Mesothelial cell of epicardium (in vitro differentiated cells): ENCODE data around the gene FAF2. TPM values are rescaled to one million over a fixed set of nuclear protein-coding genes. Genes with fewer than 3 reads are reported as not detected.
A peak's percentile ranks its signal among the peaks of the same experiment; 100 is the strongest.

Experiments used
- DNase-seq, 2 experiments: peaks; one replicate each; pipeline ENCODE4 v3.0.0; 2021; ENCODE audit warnings: low spot score in 2 of 2; ENCODE audit not compliant: unreplicated experiment in 2 of 2
- H3K27ac Mint-ChIP-seq: 2 replicates; pipeline ENCODE4 v1.8.0; 2021; ENCODE audit warnings: mixed read lengths
- H3K27me3 Mint-ChIP-seq: 2 replicates; pipeline ENCODE4 v1.8.0; 2021; ENCODE audit warnings: low read depth, mixed read lengths
- H3K36me3 Mint-ChIP-seq: 2 replicates; pipeline ENCODE4 v1.8.0; 2021; ENCODE audit warnings: mixed read lengths
- H3K4me1 Mint-ChIP-seq: 2 replicates; pipeline ENCODE4 v1.8.0; 2021; ENCODE audit warnings: mixed read lengths
- H3K4me3 Mint-ChIP-seq: 2 replicates; pipeline ENCODE4 v1.8.0; 2021; ENCODE audit warnings: mild to moderate bottlenecking, moderate library complexity, mixed read lengths
- H3K9me3 Mint-ChIP-seq: 2 replicates; pipeline ENCODE4 v1.8.0; 2021; ENCODE audit warnings: mixed read lengths
- CTCF ChIP-seq: fragments of 200-600 bp; sonication (generic); IDR thresholded peaks from one replicate; pipeline ENCODE4 v1.5.0; 2021; ENCODE audit warnings: antibody characterized with exemption; ENCODE audit not compliant: unreplicated experiment
- total RNA-seq: library from RNA; stranded (reverse); gene quantifications from 3 replicates; pipeline ENCODE4 v1.2.1, GENCODE V29; 2021

FAF2 gene
- total RNA-seq, 1 donor from 2014 or later = 52.7 TPM

- no peak for DNase-seq
- H3K4me3 Mint-ChIP-seq = peak overlapping the region; percentile 69
- H3K27ac Mint-ChIP-seq = peak overlapping the region; percentile 86
- no peaks in the 10 kb centered on the region for H3K36me3 Mint-ChIP-seq
- peaks cover 25% of the 10 kb centered on the region for H3K4me1 Mint-ChIP-seq
- H3K9me3 Mint-ChIP-seq = peaks cover 3% of the 10 kb centered on the region
- TF ChIP-seq CTCF = no peak
- no peaks in the 10 kb centered on the region for H3K27me3 Mint-ChIP-seq
Observed at GRCh38 chr5:176415240-176415951, 32.8 kb upstream of the FAF2 start.

- TF ChIP-seq CTCF = peak; percentile 47
- peaks cover 11% of the 10 kb centered on the region for H3K9me3 Mint-ChIP-seq
- DNase-seq = peak; percentile 85 to 93
- H3K4me3 Mint-ChIP-seq = peak within 1 kb of the TSS; percentile 69
- H3K4me1 Mint-ChIP-seq = peaks cover 25% of the 10 kb centered on the region
- peak within 1 kb of the TSS; percentile 86 for H3K27ac Mint-ChIP-seq
- no peaks in the 10 kb centered on the region for H3K27me3 Mint-ChIP-seq
- H3K36me3 Mint-ChIP-seq = no peaks in the 10 kb centered on the region
Observed at GRCh38 chr5:176415952-176416924, 31.9 kb upstream of the FAF2 start, which contains the start of gene CLTB. Gene CLTB, minus strand, starts transcription at chr5:176416539. Its CDS starts 176 bp downstream, at chr5:176416363.

- peak overlapping the region; percentile 47 for H3K27ac Mint-ChIP-seq
- no peaks in the 10 kb centered on the region for H3K36me3 Mint-ChIP-seq
- H3K4me3 Mint-ChIP-seq = peak overlapping the region; percentile 60
- DNase-seq = no peak
- H3K27me3 Mint-ChIP-seq = no peaks in the 10 kb centered on the region
- H3K9me3 Mint-ChIP-seq = peaks cover 16% of the 10 kb centered on the region
- TF ChIP-seq CTCF = no peak
- H3K4me1 Mint-ChIP-seq = peaks cover 25% of the 10 kb centered on the region
Observed at GRCh38 chr5:176416965-176417364, 31.2 kb upstream of the FAF2 start.

- Mint-ChIP-seq H3K9me3 (peaks cover 16% of the 10 kb centered on the region), H3K27me3 (no peaks in the 10 kb centered on the region), H3K36me3 (no peaks in the 10 kb centered on the region), H3K27ac (no peak overlapping the region), H3K4me3 (no peak overlapping the region), H3K4me1 (peaks cover 23% of the 10 kb centered on the region)
- no peak for TF ChIP-seq CTCF
- DNase-seq = no peak
Observed at GRCh38 chr5:176418251-176418650, 29.9 kb upstream of the FAF2 start.

- Mint-ChIP-seq H3K4me1 (peaks cover 17% of the 10 kb centered on the region), H3K9me3 (peaks cover 16% of the 10 kb centered on the region), H3K36me3 (no peaks in the 10 kb centered on the region), H3K27ac (no peak overlapping the region), H3K4me3 (no peak overlapping the region), H3K27me3 (no peaks in the 10 kb centered on the region)
- DNase-seq = no peak
- TF ChIP-seq CTCF = no peak
Observed at GRCh38 chr5:176420086-176420485, 28.1 kb upstream of the FAF2 start.
